Neural cell (in vitro differentiated cells): ENCODE results near the gene NECTIN3.

Experiments used
- CTCF ChIP-seq: fragments of 450-650 bp; IDR thresholded peaks from 2 replicates; pipeline ENCODE4 v1.5.1; 2014; ENCODE audit warnings: antibody characterized with exemption, mild to moderate bottlenecking, moderate library complexity; ENCODE audit not compliant: poor library complexity, severe bottlenecking
- EZH2 ChIP-seq: fragments of 200-600, 300-800 bp; shearing (Covaris generic), sonication (generic); IDR thresholded peaks from 2 replicates; pipeline ENCODE4 v1.6.1; 2014; ENCODE audit warnings: antibody characterized with exemption, low read length, borderline replicate concordance, mild to moderate bottlenecking; ENCODE audit not compliant: insufficient read depth, poor library complexity, severe bottlenecking
- POLR2AphosphoS5 ChIP-seq: IDR thresholded peaks from 2 replicates; pipeline ENCODE4 v1.6.1; 2012

- TF ChIP-seq CTCF (no peak), POLR2AphosphoS5 (no peak), EZH2 (no peak)
Measured at GRCh38 chr3:111212511-111212910, 140.9 kb downstream of the NECTIN3 start.
